GM19438 (cell line): ENCODE results near the gene INTS7.
"Not testable (repeated sequence)": the region's sequence is repeated elsewhere in the genome, so short reads cannot be mapped to it uniquely, and the experiment has no call there.

Experiments used
- ATAC-seq: cut with Tn5 transposase; IDR thresholded peaks from one replicate; pipeline ENCODE4 v1.9.1; 2021; ENCODE audit warnings: low read depth; ENCODE audit not compliant: unreplicated experiment

INTS7 gene

GRCh38 chr1:211986628-211987254 lies 48.6 kb downstream of the INTS7 start:
- no peak for ATAC-seq

GRCh38 chr1:211985556-211986264 lies 49.6 kb downstream of the INTS7 start:
- ATAC-seq, result peak; percentile 64

- no peak for ATAC-seq
Observed at GRCh38 chr1:211978596-211978995, 56.8 kb downstream of the INTS7 start.

GRCh38 chr1:211975152-211975941 lies 60.0 kb downstream of the INTS7 start:
- ATAC-seq, result no peak

GRCh38 chr1:211973541-211973940 lies 61.8 kb downstream of the INTS7 start:
- ATAC-seq, result no peak

GRCh38 chr1:211968200-211968834 lies 67.0 kb downstream of the INTS7 start:
- ATAC-seq, result no peak

- no peak for ATAC-seq
Observed at GRCh38 chr1:211967704-211968103, 67.7 kb downstream of the INTS7 start.

GRCh38 chr1:211965108-211965805 lies 70.1 kb downstream of the INTS7 start:
- ATAC-seq, result no peak

- ATAC-seq, result no peak
Observed at GRCh38 chr1:211959680-211960079, 75.7 kb downstream of the INTS7 start.

GRCh38 chr1:211959221-211959620 lies 76.1 kb downstream of the INTS7 start:
- no peak for ATAC-seq

- ATAC-seq, result not testable (repeated sequence)
Observed at GRCh38 chr1:211954028-211954427, 81.3 kb downstream of the INTS7 start.

- not testable (repeated sequence) for ATAC-seq
Observed at GRCh38 chr1:211953543-211953942, 81.8 kb downstream of the INTS7 start.

GRCh38 chr1:211952299-211952698 lies 83.1 kb downstream of the INTS7 start:
- ATAC-seq, result no peak

GRCh38 chr1:211951856-211952255 lies 83.5 kb downstream of the INTS7 start:
- ATAC-seq, result peak; percentile 95

GRCh38 chr1:211948377-211948776 lies 87.0 kb downstream of the INTS7 start:
- no peak for ATAC-seq

- ATAC-seq, result no peak
Observed at GRCh38 chr1:211947396-211948295, 87.7 kb downstream of the INTS7 start.

- ATAC-seq, result no peak
Observed at GRCh38 chr1:211944733-211945500, 90.4 kb downstream of the INTS7 start.

- no peak for ATAC-seq
Observed at GRCh38 chr1:211942583-211942982, 92.8 kb downstream of the INTS7 start.
